ENCODE data around the gene DGLUCY.
"Not testable (repeated sequence)": the region's sequence is repeated elsewhere in the genome, so short reads cannot be mapped to it uniquely, and the experiment has no call there.

DGLUCY gene

GRCh38 chr14:91218014-91218413 is 104.1 kb downstream of the DGLUCY start:
- Histone ChIP-seq H3K36me3 (ENCODE audit: control insufficient read depth in 2 of 2, insufficient read depth in 2 of 2, low read length in 2 of 2) (peaks cover 46 to 53% of the 10 kb centered on the region in 2 donors), H3K4me1 (ENCODE audit: control insufficient read depth in 2 of 2, insufficient read depth in 2 of 2, low read length in 2 of 2) (peaks cover 0 to 2% of the 10 kb centered on the region in 2 donors), H3K4me3 (ENCODE audit: low read length in 2 of 2) (no peak overlapping the region), H3K27me3 (ENCODE audit: control insufficient read depth in 2 of 2, insufficient read depth in 2 of 2, low read length in 2 of 2) (no peaks in the 10 kb centered on the region), H3K27ac (ENCODE audit: low read depth in 2 of 2, low read length in 2 of 2) (no peak overlapping the region), H3K9me3 (ENCODE audit: control insufficient read depth in 2 of 2, low read length in 2 of 2) (no peaks in the 10 kb centered on the region), H3K9ac (ENCODE audit: low read depth in 1 of 2, low read length in 2 of 2) (no peak overlapping the region)

GRCh38 chr14:91219517-91220389 is 105.9 kb downstream of the DGLUCY start:
- Histone ChIP-seq H3K4me3 (ENCODE audit: low read length in 2 of 2) (no peak overlapping the region), H3K9ac (ENCODE audit: low read depth in 1 of 2, low read length in 2 of 2) (no peak overlapping the region), H3K4me1 (ENCODE audit: control insufficient read depth in 2 of 2, insufficient read depth in 2 of 2, low read length in 2 of 2) (peaks cover 0 to 2% of the 10 kb centered on the region in 2 donors), H3K27me3 (ENCODE audit: control insufficient read depth in 2 of 2, insufficient read depth in 2 of 2, low read length in 2 of 2) (no peaks in the 10 kb centered on the region), H3K9me3 (ENCODE audit: control insufficient read depth in 2 of 2, low read length in 2 of 2) (no peaks in the 10 kb centered on the region), H3K27ac (ENCODE audit: low read depth in 2 of 2, low read length in 2 of 2) (no peak overlapping the region), H3K36me3 (ENCODE audit: control insufficient read depth in 2 of 2, insufficient read depth in 2 of 2, low read length in 2 of 2) (peaks cover 47% of the 10 kb centered on the region in 2 donors)

- Histone ChIP-seq H3K9ac (ENCODE audit: low read depth in 1 of 2, low read length in 2 of 2) (no peak overlapping the region), H3K4me1 (ENCODE audit: control insufficient read depth in 2 of 2, insufficient read depth in 2 of 2, low read length in 2 of 2) (peaks cover 0 to 2% of the 10 kb centered on the region in 2 donors), H3K9me3 (ENCODE audit: control insufficient read depth in 2 of 2, low read length in 2 of 2) (no peaks in the 10 kb centered on the region), H3K27me3 (ENCODE audit: control insufficient read depth in 2 of 2, insufficient read depth in 2 of 2, low read length in 2 of 2) (no peaks in the 10 kb centered on the region), H3K4me3 (ENCODE audit: low read length in 2 of 2) (no peak overlapping the region), H3K36me3 (ENCODE audit: control insufficient read depth in 2 of 2, insufficient read depth in 2 of 2, low read length in 2 of 2) (peaks cover 43 to 50% of the 10 kb centered on the region in 2 donors), H3K27ac (ENCODE audit: low read depth in 2 of 2, low read length in 2 of 2) (no peak overlapping the region)
Observed at GRCh38 chr14:91220581-91221000, 106.7 kb downstream of the DGLUCY start.

- H3K4me1 ChIP-seq (ENCODE audit: control insufficient read depth in 2 of 2, insufficient read depth in 2 of 2, low read length in 2 of 2): peaks cover 0 to 2% of the 10 kb centered on the region in 2 donors
- H3K9ac ChIP-seq (ENCODE audit: low read depth in 1 of 2, low read length in 2 of 2): no peak overlapping the region
- H3K9me3 ChIP-seq (ENCODE audit: control insufficient read depth in 2 of 2, low read length in 2 of 2): no peaks in the 10 kb centered on the region
- H3K4me3 ChIP-seq (ENCODE audit: low read length in 2 of 2): no peak overlapping the region
- peaks cover 38 to 44% of the 10 kb centered on the region in 2 donors for H3K36me3 ChIP-seq (ENCODE audit: control insufficient read depth in 2 of 2, insufficient read depth in 2 of 2, low read length in 2 of 2)
- no peak overlapping the region for H3K27ac ChIP-seq (ENCODE audit: low read depth in 2 of 2, low read length in 2 of 2)
- no peaks in the 10 kb centered on the region for H3K27me3 ChIP-seq (ENCODE audit: control insufficient read depth in 2 of 2, insufficient read depth in 2 of 2, low read length in 2 of 2)
Observed at GRCh38 chr14:91221270-91221669, 107.4 kb downstream of the DGLUCY start.

- no peak overlapping the region for H3K4me3 ChIP-seq (ENCODE audit: low read length in 2 of 2)
- no peaks in the 10 kb centered on the region for H3K27me3 ChIP-seq (ENCODE audit: control insufficient read depth in 2 of 2, insufficient read depth in 2 of 2, low read length in 2 of 2)
- H3K9me3 ChIP-seq (ENCODE audit: control insufficient read depth in 2 of 2, low read length in 2 of 2): no peaks in the 10 kb centered on the region
- H3K4me1 ChIP-seq (ENCODE audit: control insufficient read depth in 2 of 2, insufficient read depth in 2 of 2, low read length in 2 of 2): peaks cover 0 to 2% of the 10 kb centered on the region in 2 donors
- H3K27ac ChIP-seq (ENCODE audit: low read depth in 2 of 2, low read length in 2 of 2): no peak overlapping the region
- H3K36me3 ChIP-seq (ENCODE audit: control insufficient read depth in 2 of 2, insufficient read depth in 2 of 2, low read length in 2 of 2): peaks cover 24 to 41% of the 10 kb centered on the region in 2 donors
- H3K9ac ChIP-seq (ENCODE audit: low read depth in 1 of 2, low read length in 2 of 2): no peak overlapping the region
Observed at GRCh38 chr14:91223028-91223783, 109.3 kb downstream of the DGLUCY start.

- H3K27me3 ChIP-seq (ENCODE audit: control insufficient read depth in 2 of 2, insufficient read depth in 2 of 2, low read length in 2 of 2): no peaks in the 10 kb centered on the region
- no peaks in the 10 kb centered on the region for H3K9me3 ChIP-seq (ENCODE audit: control insufficient read depth in 2 of 2, low read length in 2 of 2)
- H3K4me3 ChIP-seq (ENCODE audit: low read length in 2 of 2): no peak overlapping the region
- peaks cover 0 to 3% of the 10 kb centered on the region in 2 donors for H3K4me1 ChIP-seq (ENCODE audit: control insufficient read depth in 2 of 2, insufficient read depth in 2 of 2, low read length in 2 of 2)
- peaks cover 18 to 41% of the 10 kb centered on the region in 2 donors for H3K36me3 ChIP-seq (ENCODE audit: control insufficient read depth in 2 of 2, insufficient read depth in 2 of 2, low read length in 2 of 2)
- H3K9ac ChIP-seq (ENCODE audit: low read depth in 1 of 2, low read length in 2 of 2): no peak overlapping the region
- no peak overlapping the region for H3K27ac ChIP-seq (ENCODE audit: low read depth in 2 of 2, low read length in 2 of 2)
Observed at GRCh38 chr14:91225025-91225424, 111.2 kb downstream of the DGLUCY start.

GRCh38 chr14:91226360-91226759 is 112.5 kb downstream of the DGLUCY start:
- peaks cover 10 to 11% of the 10 kb centered on the region in 2 donors for H3K4me1 ChIP-seq (ENCODE audit: control insufficient read depth in 2 of 2, insufficient read depth in 2 of 2, low read length in 2 of 2)
- not testable (repeated sequence) for H3K9ac ChIP-seq (ENCODE audit: low read depth in 1 of 2, low read length in 2 of 2); H3K9me3 ChIP-seq (ENCODE audit: control insufficient read depth in 2 of 2, low read length in 2 of 2); H3K27ac ChIP-seq (ENCODE audit: low read depth in 2 of 2, low read length in 2 of 2); H3K27me3 ChIP-seq (ENCODE audit: control insufficient read depth in 2 of 2, insufficient read depth in 2 of 2, low read length in 2 of 2); H3K4me3 ChIP-seq (ENCODE audit: low read length in 2 of 2)
- H3K36me3 ChIP-seq (ENCODE audit: control insufficient read depth in 2 of 2, insufficient read depth in 2 of 2, low read length in 2 of 2): peaks cover 12 to 29% of the 10 kb centered on the region in 2 donors

GRCh38 chr14:91227183-91227628 is 113.3 kb downstream of the DGLUCY start:
- Histone ChIP-seq H3K36me3 (ENCODE audit: control insufficient read depth in 2 of 2, insufficient read depth in 2 of 2, low read length in 2 of 2) (peaks cover 6 to 25% of the 10 kb centered on the region in 2 donors), H3K4me1 (ENCODE audit: control insufficient read depth in 2 of 2, insufficient read depth in 2 of 2, low read length in 2 of 2) (peaks cover 11 to 13% of the 10 kb centered on the region in 2 donors), H3K27me3 (ENCODE audit: control insufficient read depth in 2 of 2, insufficient read depth in 2 of 2, low read length in 2 of 2) (no peaks in the 10 kb centered on the region), H3K27ac (ENCODE audit: low read depth in 2 of 2, low read length in 2 of 2) (no peak overlapping the region), H3K4me3 (ENCODE audit: low read length in 2 of 2) (no peak overlapping the region), H3K9me3 (ENCODE audit: control insufficient read depth in 2 of 2, low read length in 2 of 2) (no peaks in the 10 kb centered on the region), H3K9ac (ENCODE audit: low read depth in 1 of 2, low read length in 2 of 2) (no peak overlapping the region)

GRCh38 chr14:91228112-91229004 is 114.5 kb downstream of the DGLUCY start:
- Histone ChIP-seq H3K9me3 (ENCODE audit: control insufficient read depth in 2 of 2, low read length in 2 of 2) (no peaks in the 10 kb centered on the region), H3K4me3 (ENCODE audit: low read length in 2 of 2) (no peak overlapping the region), H3K4me1 (ENCODE audit: control insufficient read depth in 2 of 2, insufficient read depth in 2 of 2, low read length in 2 of 2) (peaks cover 13% of the 10 kb centered on the region in 2 donors), H3K27me3 (ENCODE audit: control insufficient read depth in 2 of 2, insufficient read depth in 2 of 2, low read length in 2 of 2) (no peaks in the 10 kb centered on the region), H3K27ac (ENCODE audit: low read depth in 2 of 2, low read length in 2 of 2) (peak overlapping the region in 1 of 2 donors; percentile 46), H3K9ac (ENCODE audit: low read depth in 1 of 2, low read length in 2 of 2) (no peak overlapping the region), H3K36me3 (ENCODE audit: control insufficient read depth in 2 of 2, insufficient read depth in 2 of 2, low read length in 2 of 2) (peaks cover 5 to 21% of the 10 kb centered on the region in 2 donors)

Measured in mucosa of rectum (tissue), 2 donors.